HG03103 (cell line): Measurements from ENCODE around the gene MICU1.
A peak's percentile ranks its signal among the peaks of the same experiment; 100 is the strongest.
"Not testable (repeated sequence)": the region's sequence is repeated elsewhere in the genome, so short reads cannot be mapped to it uniquely, and the experiment has no call there.

Source experiments
- ATAC-seq: cut with Tn5 transposase; IDR thresholded peaks from one replicate; pipeline ENCODE4 v1.9.1; 2021; ENCODE audit warnings: low read depth; ENCODE audit not compliant: unreplicated experiment

The MICU1 gene

DNA sequence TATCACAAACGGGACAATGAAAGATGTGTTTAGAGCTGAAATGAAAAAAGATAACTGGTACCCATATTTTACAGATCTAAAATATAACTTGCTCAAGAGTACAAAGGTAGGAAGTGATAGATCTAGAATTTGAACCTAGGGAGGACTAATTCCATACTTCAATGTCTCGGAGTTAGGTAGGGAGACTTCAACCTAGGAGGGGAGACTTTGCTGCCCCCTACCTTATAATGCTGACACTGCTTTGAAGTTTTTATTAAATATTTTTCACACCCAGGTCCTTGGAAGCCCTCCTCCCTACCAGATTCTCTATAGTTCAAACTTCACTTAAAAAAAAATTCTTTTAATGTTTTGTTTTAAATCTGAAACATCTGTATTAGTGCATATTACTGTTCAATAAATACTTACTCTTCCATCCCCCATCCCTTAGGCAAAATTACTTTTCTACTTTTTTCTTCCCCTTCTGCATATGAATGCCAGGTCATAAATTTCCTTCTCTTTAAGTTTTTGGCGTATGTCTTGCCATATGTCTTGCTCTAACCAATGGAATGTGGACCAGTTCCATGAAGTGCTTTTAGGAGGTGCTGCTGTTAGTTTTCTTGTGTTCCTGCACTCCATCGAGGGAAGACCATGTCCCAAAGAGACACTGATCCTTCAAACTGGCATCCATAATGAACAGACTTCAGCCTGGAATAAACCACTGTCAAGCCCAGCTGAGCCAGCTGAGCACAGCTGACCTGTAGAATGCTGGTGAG is 57.8 kb downstream of the MICU1 start:
- no peak for ATAC-seq

GRCh38 chr10:72567421-72567820 is 58.5 kb downstream of the MICU1 start:
- no peak for ATAC-seq

DNA sequence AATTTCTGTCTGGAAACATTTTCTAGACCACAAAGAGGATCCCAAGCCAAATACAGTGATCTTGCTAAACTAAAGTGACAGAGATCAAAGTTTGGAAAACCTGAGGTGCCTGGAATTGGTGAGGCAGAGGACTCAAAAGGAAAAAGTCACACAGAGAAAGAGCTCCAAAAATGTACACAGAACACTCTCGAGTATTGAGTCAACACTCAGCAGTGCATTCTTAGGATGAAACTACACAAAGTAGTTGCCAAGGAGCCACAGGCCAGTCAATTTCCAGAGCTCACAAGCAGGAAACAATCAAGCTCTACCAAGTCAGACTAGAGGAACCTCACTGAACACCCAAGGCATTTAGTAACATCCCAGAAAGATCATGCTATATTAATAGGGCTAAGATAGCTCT is 61.3 kb downstream of the MICU1 start:
- ATAC-seq: no peak

- ATAC-seq: peak; percentile 61
These were observed 62.4 kb downstream of the MICU1 start for GRCh38 chr10:72563327-72563932.

GRCh38 chr10:72561745-72562166 is 64.1 kb downstream of the MICU1 start:
- peak; percentile 52 for ATAC-seq

DNA sequence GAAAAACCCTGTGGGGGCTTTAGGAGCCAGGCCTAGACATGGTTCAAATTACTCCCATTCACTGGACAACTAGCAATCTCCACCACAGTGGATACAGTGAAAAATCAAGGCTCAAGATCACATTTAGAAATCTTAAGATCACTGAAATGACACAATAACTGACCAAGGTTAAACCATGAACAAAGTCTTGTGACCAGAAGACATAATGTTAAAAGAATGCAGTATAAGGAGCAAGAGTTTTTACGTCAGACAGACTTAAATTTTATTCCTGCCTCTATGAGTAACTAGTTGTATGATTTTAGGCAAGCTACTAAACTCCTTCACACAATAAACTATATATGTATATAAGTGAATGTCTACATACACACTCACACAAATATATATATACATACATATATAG is 68.5 kb downstream of the MICU1 start:
- no peak for ATAC-seq

GRCh38 chr10:72552857-72553256 is 73.0 kb downstream of the MICU1 start:
- no peak for ATAC-seq

DNA sequence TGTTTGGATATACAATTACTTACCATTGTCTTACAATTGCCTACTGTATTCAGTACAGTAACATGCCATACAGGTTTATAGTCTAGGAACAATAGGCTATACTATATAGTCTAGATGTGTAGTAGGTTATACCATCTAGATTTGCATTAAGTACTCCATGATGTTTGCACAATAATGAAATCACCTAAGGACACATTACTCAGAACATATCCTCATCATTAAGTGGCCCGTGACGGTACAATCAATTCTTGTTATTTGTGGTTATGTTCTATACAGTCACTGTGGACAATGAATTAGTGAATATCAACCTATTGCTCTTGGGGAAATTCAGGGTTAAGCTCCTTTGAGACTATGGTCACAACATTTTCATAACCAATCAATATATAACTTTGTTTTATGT is 75.6 kb downstream of the MICU1 start:
- ATAC-seq: no peak

DNA sequence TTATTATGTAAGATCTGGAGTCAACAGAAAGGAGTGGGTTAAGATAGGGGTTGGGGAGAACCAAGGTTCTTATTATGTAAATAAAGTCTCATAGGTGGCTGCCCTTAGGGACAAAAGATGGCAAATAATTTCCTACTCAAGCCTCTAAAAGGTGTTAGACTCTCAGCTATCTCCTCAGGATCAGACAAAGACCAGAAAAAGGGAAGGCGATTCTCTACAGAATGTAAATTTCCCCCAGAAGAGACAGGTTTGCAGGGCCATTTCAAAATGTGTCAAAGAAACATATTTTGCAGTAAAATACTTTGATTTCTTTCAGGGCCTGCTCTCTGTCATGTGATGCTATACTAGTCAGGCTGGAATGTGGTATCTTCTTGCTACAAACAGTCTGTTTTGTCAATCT is 80.3 kb downstream of the MICU1 start:
- ATAC-seq: no peak

- not testable (repeated sequence) for ATAC-seq
These were observed 82.0 kb downstream of the MICU1 start for GRCh38 chr10:72543855-72544254.

DNA sequence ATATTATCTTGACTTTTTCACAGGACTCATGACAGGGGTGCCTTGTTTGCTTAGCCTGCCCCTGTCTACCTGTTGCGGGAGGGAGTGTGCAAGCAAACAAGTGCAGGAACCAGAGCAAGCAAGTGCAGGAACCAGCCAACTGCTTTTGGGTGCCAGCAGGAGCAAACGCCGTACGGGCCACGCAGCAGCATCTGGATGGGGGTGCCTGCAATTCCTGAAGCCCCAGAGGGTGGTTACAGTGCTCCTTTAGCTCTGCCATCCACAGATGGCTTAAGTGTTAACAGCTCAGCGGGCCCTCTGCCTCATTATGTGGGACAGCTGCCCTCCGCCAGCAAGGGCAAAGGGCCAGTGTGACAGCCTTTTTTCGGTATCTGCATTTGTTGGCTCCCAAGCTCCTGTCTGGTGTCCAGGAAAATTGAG is 83.5 kb downstream of the MICU1 start:
- no peak for ATAC-seq

- ATAC-seq: no peak
These were observed 84.5 kb downstream of the MICU1 start for GRCh38 chr10:72541337-72541736.

- no peak for ATAC-seq
These were observed 85.6 kb downstream of the MICU1 start for GRCh38 chr10:72540193-72540807.

DNA sequence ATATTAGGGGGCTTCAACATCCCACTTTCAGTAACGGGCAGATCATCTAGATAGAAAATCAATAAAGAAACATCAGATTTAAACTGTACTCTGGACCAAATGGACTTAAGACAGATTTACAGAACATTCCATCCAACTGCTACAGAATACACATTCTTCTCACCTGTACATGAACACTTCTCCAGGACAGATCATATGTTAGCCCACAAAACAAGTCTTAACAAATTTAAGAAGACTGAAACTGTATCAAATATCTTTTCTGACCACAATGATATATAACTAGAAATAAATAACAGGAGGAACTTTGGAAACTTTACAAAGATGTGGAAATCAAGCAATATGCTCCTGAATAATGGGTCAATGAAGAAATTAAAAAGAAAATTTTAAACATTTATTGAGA is 86.7 kb downstream of the MICU1 start:
- no peak for ATAC-seq

- no peak for ATAC-seq
These were observed 100.2 kb downstream of the MICU1 start for GRCh38 chr10:72525689-72526088.

GRCh38 chr10:72525277-72525676 is 100.6 kb downstream of the MICU1 start:
- no peak for ATAC-seq

GRCh38 chr10:72524489-72524888 is 101.4 kb downstream of the MICU1 start:
- ATAC-seq: no peak

- no peak for ATAC-seq
These were observed 101.9 kb downstream of the MICU1 start for GRCh38 chr10:72523932-72524396.

DNA sequence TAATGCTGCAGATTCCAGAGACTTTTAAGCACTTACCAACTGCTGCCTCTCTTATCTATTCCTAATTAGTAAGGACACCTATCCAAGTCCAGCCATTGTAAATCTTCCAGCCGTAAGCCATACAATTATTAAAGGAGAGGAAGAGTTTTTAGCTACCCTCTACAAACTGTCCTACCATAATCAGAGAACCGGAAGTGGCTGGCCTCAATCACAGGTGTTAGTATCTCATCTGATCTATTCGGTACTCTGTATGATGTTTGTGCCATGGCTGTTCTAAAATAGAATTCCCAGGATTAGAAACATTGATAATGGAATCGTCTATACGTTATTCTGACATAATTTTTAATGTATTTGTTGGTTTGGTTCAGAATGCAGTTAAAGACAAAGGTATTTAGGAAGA is 102.8 kb downstream of the MICU1 start:
- no peak for ATAC-seq

- no peak for ATAC-seq
These were observed 108.6 kb downstream of the MICU1 start for GRCh38 chr10:72517244-72517643.

GRCh38 chr10:72515455-72515854 is 110.4 kb downstream of the MICU1 start:
- ATAC-seq: no peak

DNA sequence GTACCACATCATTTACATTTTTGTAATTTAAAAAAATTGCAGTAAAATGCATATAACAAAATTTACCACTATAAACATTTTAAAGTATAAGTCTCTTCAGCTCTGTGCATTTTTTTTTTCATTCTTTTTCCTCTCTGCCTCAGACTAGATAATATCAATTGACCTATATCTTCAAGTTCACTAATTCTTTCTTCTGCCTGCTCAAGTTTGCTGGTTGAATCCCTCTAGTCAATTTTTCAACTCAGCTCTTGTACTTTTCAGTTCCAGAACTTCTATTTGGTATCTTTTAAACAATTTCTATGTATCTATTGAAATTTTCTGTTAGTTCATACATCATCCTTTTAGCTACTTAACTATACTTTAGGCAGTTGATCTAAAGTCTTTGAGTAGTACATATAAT is 112.0 kb downstream of the MICU1 start:
- ATAC-seq: no peak
